Activated T-helper 2 cell treated with anti-CD3 and anti-CD28 coated beads, Interferon-gamma antibody, Interleukin-2, Interleukin-4, amounts not matched to agents 10 μg/mL and 5 μg/mL and 100 μg/mL, durations not matched to agents 14 hours and 24 hours and 36 hours (primary cell): ENCODE data around the gene MYOZ2. TPM values are rescaled to one million over a fixed set of nuclear protein-coding genes. Genes with fewer than 3 reads are reported as not detected.

ENCODE experiments used
- total RNA-seq: library from RNA; stranded (reverse); gene quantifications from 2 replicates; pipeline ENCODE4 v1.2.3, GENCODE V29; 2022

Gene MYOZ2
- total RNA-seq, 1 donor from 2014 or later, result not detected

Other genes with a start within 250 kb of the MYOZ2 start
- 0.09 TPM in 2 replicates for gene SYNPO2, start 247.0 kb upstream of the MYOZ2 start, total RNA-seq
- 6.6 and 7.3 TPM in 2 replicates for gene USP53, start 76.9 kb downstream of the MYOZ2 start, total RNA-seq
- gene FABP2, start 186.3 kb downstream of the MYOZ2 start, total RNA-seq, result not detected in 2 replicates